NCI-H187 treated with DMSO at 0.1 percent for 48 hours (cell line): ENCODE data around the gene FRAS1.
"Not testable (repeated sequence)": the region's sequence is repeated elsewhere in the genome, so short reads cannot be mapped to it uniquely, and the experiment has no call there.

ENCODE experiments used
- DNase-seq: peaks from one replicate; lab custom pipeline; 2025; lab: John Stamatoyannopoulos, UW

The FRAS1 gene

DNA sequence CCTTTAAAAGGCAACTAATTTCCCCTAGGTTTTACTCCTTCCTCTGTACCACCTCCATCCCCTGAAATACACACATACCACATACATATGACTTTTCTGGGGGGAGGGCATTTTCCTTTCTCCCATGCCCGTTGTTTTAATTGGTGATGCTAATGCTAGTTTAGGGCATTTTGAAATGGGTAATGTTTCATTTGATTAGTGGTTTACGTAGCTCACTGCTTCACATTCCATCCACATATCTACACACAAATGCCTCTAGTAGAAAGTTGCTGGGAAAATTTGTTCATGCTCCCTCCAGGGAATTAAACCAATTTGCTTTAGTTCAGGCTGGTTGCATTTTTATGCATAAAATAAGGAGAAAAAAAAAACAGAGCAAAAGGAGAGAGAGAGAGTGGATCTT, 231.2 kb downstream of the FRAS1 start:
- DNase-seq = no peak

DNA sequence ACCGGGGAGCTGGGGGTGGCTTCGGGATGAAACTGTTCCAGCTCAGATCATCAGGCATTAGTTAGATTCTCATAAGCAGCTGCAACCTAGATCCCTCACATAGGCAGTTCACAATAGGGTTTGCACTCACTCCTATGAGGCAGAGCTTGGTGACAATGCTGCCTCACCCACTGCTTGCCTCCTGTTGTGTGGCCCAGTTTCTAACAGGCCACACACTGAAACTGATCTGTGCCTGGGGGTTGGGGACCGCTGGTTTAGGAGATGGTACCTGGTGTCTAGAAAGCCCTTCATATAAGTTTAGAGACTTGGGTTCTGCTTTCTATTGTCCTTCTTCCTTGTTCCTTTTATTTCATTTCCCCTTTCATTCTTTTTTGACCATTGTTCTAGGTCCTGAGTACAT, 234.2 kb downstream of the FRAS1 start:
- no peak for DNase-seq

GRCh38 chr4:78292341-78292740, 235.2 kb downstream of the FRAS1 start:
- DNase-seq = no peak

GRCh38 chr4:78292856-78293255, 235.7 kb downstream of the FRAS1 start:
- DNase-seq = no peak

- no peak for DNase-seq
Measured at GRCh38 chr4:78293348-78293747, 236.2 kb downstream of the FRAS1 start.

DNA sequence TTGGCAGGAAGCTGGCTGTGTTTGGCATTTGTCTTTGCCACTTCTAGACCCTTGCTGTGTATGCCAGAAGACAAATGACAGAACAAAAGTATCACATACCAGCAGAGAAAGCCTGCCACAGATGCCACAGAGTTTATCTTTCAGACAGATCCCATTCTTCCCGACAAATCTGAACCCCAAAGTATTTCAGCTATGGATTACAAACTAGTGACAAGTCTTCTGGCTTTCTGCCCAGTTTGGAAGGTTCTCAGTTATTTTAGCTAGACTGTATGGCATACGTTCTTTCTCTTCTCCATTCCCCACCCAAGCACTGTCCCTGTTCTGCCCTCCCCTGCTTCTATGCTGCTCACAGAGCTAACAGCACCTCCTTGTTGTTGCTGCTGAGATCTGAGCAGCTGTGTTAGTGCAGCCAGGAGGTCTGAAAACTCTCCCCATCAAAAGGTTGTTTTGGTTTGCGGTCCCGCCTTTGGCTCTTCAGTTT, 236.7 kb downstream of the FRAS1 start:
- DNase-seq = no peak

GRCh38 chr4:78296261-78296660, 239.1 kb downstream of the FRAS1 start:
- DNase-seq = no peak

DNA sequence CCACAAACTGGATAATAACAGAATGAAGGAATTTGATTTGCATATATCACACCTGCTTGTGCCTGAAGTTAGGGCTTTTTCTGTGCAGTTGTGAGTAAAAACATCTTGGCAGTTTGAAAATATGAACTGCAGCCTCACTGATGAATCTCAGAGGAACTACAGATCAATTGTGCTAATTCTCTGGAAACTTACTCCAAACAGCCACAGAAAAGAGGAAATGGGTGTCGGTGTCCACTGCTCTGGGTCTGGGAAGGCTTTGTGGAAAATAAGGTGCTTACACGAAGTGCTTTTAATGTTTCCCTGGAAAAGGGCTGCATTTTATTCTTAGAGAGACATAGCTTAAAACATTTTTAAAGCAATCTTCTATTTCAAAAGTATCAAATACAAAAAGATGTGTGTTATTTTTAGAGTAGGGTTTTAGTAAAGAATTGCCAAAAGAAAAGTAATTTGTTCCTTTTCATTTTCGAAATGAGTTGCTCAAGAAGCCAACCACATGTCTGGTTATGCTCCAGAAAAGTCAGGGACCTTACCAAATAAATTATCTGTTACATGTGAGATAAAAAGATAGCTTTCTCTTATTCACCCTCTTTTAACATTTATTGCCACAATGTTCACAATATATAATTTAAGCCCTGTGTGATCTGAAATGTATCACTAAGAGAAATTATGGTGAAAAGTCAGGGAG, 240.1 kb downstream of the FRAS1 start:
- DNase-seq = no peak

DNA sequence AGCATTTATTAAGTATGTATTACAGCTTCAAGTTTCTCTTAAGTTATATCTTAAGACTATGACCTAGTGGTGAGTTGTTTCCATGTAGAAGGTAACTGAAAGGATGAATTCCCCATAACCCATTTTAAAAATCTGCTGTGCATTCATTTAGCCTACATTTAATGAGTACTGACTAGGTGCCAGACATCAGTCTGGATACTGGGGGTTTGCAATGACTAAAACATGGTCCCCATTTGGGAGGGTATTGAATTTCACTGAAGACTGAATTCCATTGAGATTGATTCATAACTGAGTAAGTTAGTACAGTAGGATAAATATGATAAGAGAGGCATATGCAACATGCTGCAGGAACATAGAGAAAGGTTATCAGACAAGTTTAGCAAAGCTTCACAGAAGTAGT, 241.5 kb downstream of the FRAS1 start:
- no peak for DNase-seq

DNA sequence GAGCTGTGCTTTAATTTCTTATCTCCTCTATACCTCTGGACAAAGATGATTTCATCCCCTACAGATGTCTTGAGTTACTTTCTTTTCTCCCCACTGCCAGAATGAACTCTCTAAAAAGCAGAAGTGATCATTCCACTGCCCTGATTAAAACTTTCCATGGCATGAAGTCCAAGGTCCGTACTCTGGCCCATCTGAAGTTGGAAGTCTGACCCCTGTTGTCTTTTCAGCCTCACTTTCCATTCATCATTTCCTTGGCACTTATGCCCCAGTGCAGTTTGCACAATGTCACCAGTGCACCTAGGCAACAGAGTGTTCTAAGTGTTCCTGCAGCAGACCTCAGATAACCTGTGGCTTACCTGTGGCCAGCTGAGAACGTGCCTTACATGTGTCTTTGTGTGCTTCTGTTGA, 242.4 kb downstream of the FRAS1 start:
- DNase-seq = no peak

- DNase-seq = not testable (repeated sequence)
Measured at GRCh38 chr4:78307263-78307662, 250.1 kb downstream of the FRAS1 start.

DNA sequence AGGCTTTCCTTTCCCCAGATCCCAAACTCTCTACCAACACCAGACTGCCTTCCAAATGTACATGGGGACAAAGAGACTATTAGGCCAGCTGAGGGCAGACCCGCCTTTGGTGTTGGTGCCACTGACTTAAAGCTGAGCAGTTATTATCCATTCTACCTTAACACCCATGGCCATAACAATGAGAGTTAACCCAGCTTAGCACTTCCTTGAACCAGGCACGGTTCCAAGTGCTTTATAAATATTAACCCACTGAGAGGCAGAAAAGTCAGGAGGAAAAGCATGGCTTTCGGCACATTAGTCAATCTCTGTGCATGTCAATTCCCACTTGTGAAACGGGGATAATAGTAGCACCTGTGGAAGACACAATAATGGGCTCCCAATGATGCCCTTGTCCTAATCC, 251.4 kb downstream of the FRAS1 start:
- DNase-seq = no peak

DNA sequence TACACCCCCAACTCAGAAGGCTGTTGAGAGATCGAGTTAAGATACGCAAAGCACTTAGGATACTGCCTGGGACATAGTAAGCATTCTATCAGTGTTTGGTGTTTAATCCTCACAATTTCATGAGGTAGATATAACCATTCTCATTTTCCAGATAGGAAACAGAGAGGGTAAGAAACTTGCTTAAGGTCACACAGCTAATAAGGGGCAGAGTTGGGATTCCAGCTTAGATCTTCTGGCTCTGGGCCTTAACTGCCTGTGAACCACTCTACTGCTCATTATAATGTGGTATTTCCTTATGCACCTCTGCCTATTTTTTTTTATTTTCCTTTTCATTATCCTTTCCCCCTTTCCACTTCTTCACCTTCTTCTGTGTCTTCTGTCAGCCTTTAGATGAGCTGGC, 252.2 kb downstream of the FRAS1 start:
- no peak for DNase-seq

GRCh38 chr4:78310007-78310739, 253.1 kb downstream of the FRAS1 start:
- no peak for DNase-seq

DNA sequence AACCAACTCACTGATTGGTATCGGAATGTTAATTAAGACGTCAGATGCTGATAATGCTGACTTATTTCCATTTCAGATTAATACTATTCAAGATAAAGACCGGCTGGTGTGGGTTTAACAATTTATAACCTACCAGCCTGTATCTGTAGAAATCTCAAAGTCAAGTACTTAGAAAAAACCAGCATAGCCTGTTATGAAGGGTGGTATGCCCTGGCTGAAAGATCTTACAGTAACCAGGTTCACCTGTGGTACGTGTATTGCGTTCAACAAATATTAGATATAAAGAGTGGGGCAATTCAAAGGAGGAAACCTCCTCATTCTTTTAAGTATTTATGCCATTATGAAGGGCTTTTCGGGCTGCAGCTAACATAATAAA, 253.6 kb downstream of the FRAS1 start:
- DNase-seq = no peak

- DNase-seq = no peak
Measured at GRCh38 chr4:78311306-78311705, 254.2 kb downstream of the FRAS1 start.

- DNase-seq = no peak
Measured at GRCh38 chr4:78312989-78313753, 256.0 kb downstream of the FRAS1 start.

- no peak for DNase-seq
Measured at GRCh38 chr4:78313754-78314120, 256.6 kb downstream of the FRAS1 start.

- no peak for DNase-seq
Measured at GRCh38 chr4:78318126-78318525, 261.0 kb downstream of the FRAS1 start.

- DNase-seq = no peak
Measured at GRCh38 chr4:78320349-78320935, 263.3 kb downstream of the FRAS1 start.

DNA sequence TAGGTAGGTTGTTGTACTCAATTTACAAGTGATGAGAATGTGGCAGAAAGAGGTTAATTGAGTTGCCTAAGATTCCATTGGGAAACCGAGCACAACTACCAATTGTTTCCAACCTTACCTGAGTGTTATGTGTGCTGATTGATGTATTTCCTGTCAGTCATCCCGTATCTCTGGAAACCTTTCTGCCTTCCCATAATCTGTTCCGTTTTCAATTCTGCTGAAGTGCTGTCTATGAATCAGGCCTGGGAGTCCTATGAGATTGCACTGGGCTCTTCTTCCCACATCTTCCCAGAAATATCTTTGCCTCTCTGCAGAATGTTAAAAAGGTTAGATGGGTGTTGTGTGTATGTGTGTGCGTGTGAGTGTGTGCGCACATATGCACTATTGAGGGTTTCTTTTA, 264.9 kb downstream of the FRAS1 start:
- DNase-seq = no peak

DNA sequence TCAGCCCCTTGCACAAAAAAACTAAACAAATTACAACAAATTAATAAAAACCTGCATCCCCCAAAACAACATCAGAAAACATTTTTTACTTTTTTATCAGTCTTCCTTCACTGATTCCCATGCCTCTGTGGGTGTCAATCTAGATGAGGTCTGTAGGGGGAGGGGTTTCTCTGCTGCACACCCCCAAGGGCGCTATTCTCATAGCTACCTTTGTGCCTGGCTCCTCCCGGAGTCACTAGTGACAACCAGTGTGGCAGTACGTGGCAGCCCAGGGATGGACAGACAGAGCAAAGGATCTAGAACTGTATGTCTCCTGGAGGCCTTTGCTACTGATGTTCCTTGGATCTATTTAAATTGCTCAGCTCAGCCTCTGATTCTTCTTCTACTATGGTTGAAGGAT, 266.3 kb downstream of the FRAS1 start:
- no peak for DNase-seq

DNA sequence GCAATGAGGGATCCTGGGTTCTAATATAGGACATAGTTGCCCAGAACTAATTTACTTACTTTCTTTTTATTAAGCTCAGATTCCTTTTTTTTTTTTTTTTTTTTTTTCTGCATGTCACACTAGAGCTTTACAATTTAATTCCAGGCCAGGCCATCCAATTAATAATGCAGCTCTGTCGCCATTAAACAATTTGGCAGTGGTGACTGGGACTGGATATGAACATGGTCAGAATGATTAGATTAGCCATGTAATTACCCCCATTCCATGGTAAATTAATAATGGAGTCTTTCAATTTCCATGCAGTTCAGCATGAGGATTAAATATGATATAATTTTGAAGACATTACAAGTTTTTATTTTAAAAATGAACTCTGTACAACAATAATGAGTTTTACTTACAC, 267.5 kb downstream of the FRAS1 start:
- no peak for DNase-seq
